ENCODE results near the gene PHF13. TPM values are rescaled to one million over a fixed set of nuclear protein-coding genes. Genes with fewer than 3 reads are reported as not detected.
A peak's percentile ranks its signal among the peaks of the same experiment; 100 is the strongest.

The PHF13 gene
- polyA plus RNA-seq, 1 donor (not counting 4 experiments of a cell fraction or from before 2014, with no cell fraction given), result 4.5 TPM

DNA sequence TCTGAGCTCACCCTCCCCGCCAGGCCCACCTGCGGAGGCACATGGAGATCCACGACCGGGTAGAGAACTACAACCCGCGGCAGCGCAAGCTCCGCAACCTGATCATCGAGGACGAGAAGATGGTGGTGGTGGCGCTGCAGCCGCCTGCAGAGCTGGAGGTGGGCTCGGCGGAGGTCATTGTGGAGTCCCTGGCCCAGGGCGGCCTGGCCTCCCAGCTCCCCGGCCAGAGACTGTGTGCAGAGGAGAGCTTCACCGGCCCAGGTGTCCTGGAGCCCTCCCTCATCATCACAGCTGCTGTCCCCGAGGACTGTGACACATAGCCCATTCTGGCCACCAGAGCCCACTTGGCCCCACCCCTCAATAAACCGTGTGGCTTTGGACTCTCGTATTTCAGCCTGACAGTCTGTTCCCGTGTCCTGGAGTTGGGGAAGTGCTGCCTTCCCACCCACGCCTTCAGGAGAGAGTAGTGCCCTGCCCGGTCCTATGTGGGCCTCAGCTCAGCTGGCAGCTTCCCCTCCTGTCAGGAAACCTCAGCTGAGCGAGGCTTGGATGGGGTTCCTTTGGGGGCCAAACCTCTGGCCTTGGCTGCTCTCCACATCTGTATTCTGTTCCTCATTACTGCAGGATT is 24.5 kb upstream of the PHF13 start:
- Histone ChIP-seq H3K79me2 (ENCODE audit: control insufficient read depth, insufficient read depth, low read length) (peaks cover 26% of the 10 kb centered on the region), H3K4me2 (ENCODE audit: control insufficient read depth, extremely low read depth, insufficient read depth, low read depth, low read length) (no peak overlapping the region), H3K4me3 (ENCODE audit: control insufficient read depth in 2 of 3, extremely low read depth in 1 of 3, insufficient read depth in 2 of 3, low read depth in 1 of 3, low read length in 3 of 3) (no peak overlapping the region), H3K4me1 (ENCODE audit: control insufficient read depth, extremely low read depth, insufficient read depth, low read length) (peaks cover 33% of the 10 kb centered on the region), H3K27ac (ENCODE audit: control insufficient read depth, insufficient read depth, low read length) (peak overlapping the region; percentile 7), H3K9me3 (ENCODE audit: control insufficient read depth, low read depth, low read length) (no peaks in the 10 kb centered on the region), H4K20me1 (ENCODE audit: control insufficient read depth, extremely low read depth, insufficient read depth, low read length) (peaks cover 48% of the 10 kb centered on the region), H3K9ac (ENCODE audit: control insufficient read depth, extremely low read depth, insufficient read depth, low read length) (no peak overlapping the region), H3K9me1 (ENCODE audit: control insufficient read depth, extremely low read depth, insufficient read depth, low read length) (peaks cover 5% of the 10 kb centered on the region), H2AFZ (ENCODE audit: control insufficient read depth, low read length) (no peak overlapping the region), H3K36me3 (ENCODE audit: control insufficient read depth in 2 of 2, extremely low read depth in 1 of 2, insufficient read depth in 2 of 2, low read length in 2 of 2) (peaks cover 34 to 59% of the 10 kb centered on the region in 2 experiments), H3K27me3 (ENCODE audit: control insufficient read depth, extremely low read depth, insufficient read depth, low read length) (no peaks in the 10 kb centered on the region)
- dilution Hi-C loops (cut with MboI; ENCODE audit: extremely low pct_ligation_motif_present, low sequenced_read_pairs), result no loop called here
- no peak for DNase-seq (ENCODE audit: low read depth, low spot score)
- TF ChIP-seq, protein P1, sequence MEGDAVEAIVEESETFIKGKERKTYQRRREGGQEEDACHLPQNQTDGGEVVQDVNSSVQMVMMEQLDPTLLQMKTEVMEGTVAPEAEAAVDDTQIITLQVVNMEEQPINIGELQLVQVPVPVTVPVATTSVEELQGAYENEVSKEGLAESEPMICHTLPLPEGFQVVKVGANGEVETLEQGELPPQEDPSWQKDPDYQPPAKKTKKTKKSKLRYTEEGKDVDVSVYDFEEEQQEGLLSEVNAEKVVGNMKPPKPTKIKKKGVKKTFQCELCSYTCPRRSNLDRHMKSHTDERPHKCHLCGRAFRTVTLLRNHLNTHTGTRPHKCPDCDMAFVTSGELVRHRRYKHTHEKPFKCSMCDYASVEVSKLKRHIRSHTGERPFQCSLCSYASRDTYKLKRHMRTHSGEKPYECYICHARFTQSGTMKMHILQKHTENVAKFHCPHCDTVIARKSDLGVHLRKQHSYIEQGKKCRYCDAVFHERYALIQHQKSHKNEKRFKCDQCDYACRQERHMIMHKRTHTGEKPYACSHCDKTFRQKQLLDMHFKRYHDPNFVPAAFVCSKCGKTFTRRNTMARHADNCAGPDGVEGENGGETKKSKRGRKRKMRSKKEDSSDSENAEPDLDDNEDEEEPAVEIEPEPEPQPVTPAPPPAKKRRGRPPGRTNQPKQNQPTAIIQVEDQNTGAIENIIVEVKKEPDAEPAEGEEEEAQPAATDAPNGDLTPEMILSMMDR (optimal IDR thresholded peaks at IDR 0.05 in 1 of 3, IDR thresholded peaks at IDR 0.05 in 1 of 3, conservative IDR thresholded peaks at IDR 0.05 in 1 of 3; ENCODE audit: extremely low read depth in 1 of 3, insufficient read depth in 2 of 3, low read length in 3 of 3), result no peak
- no peak for TF ChIP-seq EZH2 (IDR thresholded peaks at IDR 0.05; ENCODE audit: low read length)
- FAIRE-seq, result no peak

GRCh38 chr1:6590046-6590445 is 23.5 kb upstream of the PHF13 start:
- TF ChIP-seq EZH2 (IDR thresholded peaks at IDR 0.05; ENCODE audit: low read length), result no peak
- TF ChIP-seq, protein P1 (optimal IDR thresholded peaks at IDR 0.05 in 1 of 3, IDR thresholded peaks at IDR 0.05 in 1 of 3, conservative IDR thresholded peaks at IDR 0.05 in 1 of 3; ENCODE audit: extremely low read depth in 1 of 3, insufficient read depth in 2 of 3, low read length in 3 of 3), result no peak
- H3K79me2 ChIP-seq (ENCODE audit: control insufficient read depth, insufficient read depth, low read length), result peaks cover 32% of the 10 kb centered on the region
- peaks cover 49% of the 10 kb centered on the region for H4K20me1 ChIP-seq (ENCODE audit: control insufficient read depth, extremely low read depth, insufficient read depth, low read length)

More at GRCh38 chr1:6590046-6590445, 23.5 kb upstream of the PHF13 start:
- no peaks in the 10 kb centered on the region for H3K9me3 ChIP-seq (ENCODE audit: control insufficient read depth, low read depth, low read length)
- H3K9me1 ChIP-seq (ENCODE audit: control insufficient read depth, extremely low read depth, insufficient read depth, low read length), result peaks cover 5% of the 10 kb centered on the region
- H3K9ac ChIP-seq (ENCODE audit: control insufficient read depth, extremely low read depth, insufficient read depth, low read length), result no peak overlapping the region
- no peak overlapping the region for H3K4me2 ChIP-seq (ENCODE audit: control insufficient read depth, extremely low read depth, insufficient read depth, low read depth, low read length)
- dilution Hi-C loops (cut with MboI; ENCODE audit: extremely low pct_ligation_motif_present, low sequenced_read_pairs), result no loop called here
- peaks cover 39 to 61% of the 10 kb centered on the region in 2 experiments for H3K36me3 ChIP-seq (ENCODE audit: control insufficient read depth in 2 of 2, extremely low read depth in 1 of 2, insufficient read depth in 2 of 2, low read length in 2 of 2)
- peaks cover 33% of the 10 kb centered on the region for H3K4me1 ChIP-seq (ENCODE audit: control insufficient read depth, extremely low read depth, insufficient read depth, low read length)
- no peak for DNase-seq (ENCODE audit: low read depth, low spot score)
- no peak overlapping the region for H2AFZ ChIP-seq (ENCODE audit: control insufficient read depth, low read length)
- no peaks in the 10 kb centered on the region for H3K27me3 ChIP-seq (ENCODE audit: control insufficient read depth, extremely low read depth, insufficient read depth, low read length)
- no peak for FAIRE-seq
- no peak overlapping the region for H3K4me3 ChIP-seq (ENCODE audit: control insufficient read depth in 2 of 3, extremely low read depth in 1 of 3, insufficient read depth in 2 of 3, low read depth in 1 of 3, low read length in 3 of 3)
- H3K27ac ChIP-seq (ENCODE audit: control insufficient read depth, insufficient read depth, low read length), result no peak overlapping the region
